GM12878 (cell line): ENCODE measurements around the gene CTNNB1. TPM values are rescaled to one million over a fixed set of nuclear protein-coding genes. Genes with fewer than 3 reads are reported as not detected.

Experiments
- ATAC-seq: fragments of 200-7000 bp; cut with Tn5 transposase; 3 replicates; pipeline ENCODE4 v1.9.1; 2020; ENCODE audit warnings: mild to moderate bottlenecking, moderate library complexity
- BruUV-seq: library from RNA; stranded (reverse); fragments of 400-500 nt; replicated peaks from 2 replicates; lab custom pipeline; 2021; lab: Mats Ljungman, UMichigan
- CTCF ChIA-PET: fragments of 300-600 bp; sonication (Branson Sonifier 250); formaldehyde crosslinking; extraction: SDS; loops from one replicate; lab custom pipeline; 2021; ENCODE audit warnings: inconsistent platforms; lab: Yijun Ruan, JAX
- POLR2A ChIA-PET: fragments of 350-600 bp; formaldehyde crosslinking; extraction: SDS; loops from one replicate; lab custom pipeline; 2021; ENCODE audit warnings: inconsistent platforms; lab: Charles Lee
- RAD21 ChIA-PET: fragments of 300-600 bp; sonication (Branson Sonifier 250); formaldehyde crosslinking; loops from one replicate; lab custom pipeline; 2023; ENCODE audit warnings: antibody characterized with exemption; ENCODE audit not compliant: unreplicated experiment; lab: Charles Lee
- SMC1A ChIA-PET: fragments of 300-600 bp; sonication (Branson Sonifier 250); formaldehyde crosslinking; loops from one replicate; lab custom pipeline; 2023; ENCODE audit not compliant: unreplicated experiment, uncharacterized antibody; lab: Charles Lee
- DNase-seq: peaks from one replicate; pipeline ENCODE4 v3.0.0-alpha.2; 2011; ENCODE audit warnings: low read depth, low spot score
- FAIRE-seq: peaks from 3 replicates; lab custom pipeline; 2011; peaks lifted over from hg19 to GRCh38; lab: Jason Lieb, UNC
- H2AFZ ChIP-seq: 2 replicates; pipeline ENCODE4 v1.6.0; 2011; ENCODE audit warnings: low read depth, low read length, control low read depth; ENCODE audit not compliant: control insufficient read depth
- H3K27ac ChIP-seq: 2 replicates; pipeline ENCODE4 v1.5.1; 2011; ENCODE audit warnings: control low read depth; ENCODE audit not compliant: control insufficient read depth, insufficient read depth
- H3K27me3 ChIP-seq, 2 experiments: replicated peaks in 1 of 2; 2 replicates each; pipeline versions ENCODE4 v1.6.0 to v1.6.1; 2011; ENCODE audit warnings: low read length in 1 of 2; ENCODE audit not compliant: control insufficient read depth in 2 of 2, insufficient read depth in 2 of 2
- H3K36me3 ChIP-seq, 2 experiments: 2 replicates each; pipeline ENCODE4 v1.5.1; 2011; ENCODE audit warnings: low read length in 1 of 2; ENCODE audit not compliant: control insufficient read depth in 2 of 2, insufficient read depth in 2 of 2
- H3K4me1 ChIP-seq: 2 replicates; pipeline ENCODE4 v1.6.1; 2011; ENCODE audit warnings: mild to moderate bottlenecking, low read length, moderate library complexity, mixed read lengths; ENCODE audit not compliant: control insufficient read depth, insufficient read depth
- H3K4me2 ChIP-seq: 2 replicates; pipeline ENCODE4 v1.6.0; 2011; ENCODE audit warnings: control low read depth; ENCODE audit not compliant: control insufficient read depth, insufficient read depth
- H3K4me3 ChIP-seq: fragments of 200-600 bp; sonication (generic); 2 replicates; pipeline ENCODE4 v1.5.1; 2016
- H3K79me2 ChIP-seq: 2 replicates; pipeline ENCODE4 v1.6.0; 2011; ENCODE audit warnings: low read length; ENCODE audit not compliant: control insufficient read depth, insufficient read depth
- H3K9ac ChIP-seq: 2 replicates; pipeline ENCODE4 v1.8.0; 2011; ENCODE audit warnings: low read length, control low read depth, mixed read lengths; ENCODE audit not compliant: control insufficient read depth, insufficient read depth
- H3K9me3 ChIP-seq: replicated peaks from 3 replicates; pipeline ENCODE4 v1.5.1; 2011; ENCODE audit warnings: mild to moderate bottlenecking, low read length; ENCODE audit not compliant: control insufficient read depth, insufficient read depth
- H4K20me1 ChIP-seq: 2 replicates; pipeline ENCODE4 v1.6.0; 2011; ENCODE audit not compliant: control insufficient read depth, insufficient read depth
- HDAC2 ChIP-seq: fragments of 200-600 bp; sonication (generic); IDR thresholded peaks from 2 replicates; pipeline ENCODE4 v1.6.1; 2017
- MYB ChIP-seq: fragments of 150-350 bp; IDR thresholded peaks from 2 replicates; pipeline ENCODE4 v1.6.1; 2014; ENCODE audit warnings: mild to moderate bottlenecking, low read depth, low read length, borderline replicate concordance
- SKIL ChIP-seq: fragments of 450-650 bp; IDR thresholded peaks from 2 replicates; pipeline ENCODE4 v1.6.1; 2017; ENCODE audit warnings: mild to moderate bottlenecking, low read depth, inconsistent platforms; ENCODE audit not compliant: poor library complexity, severe bottlenecking
- USF2 ChIP-seq: IDR thresholded peaks from 2 replicates; pipeline ENCODE4 v1.6.1; 2011; ENCODE audit warnings: low read depth, low read length, improper control_type of control experiment, borderline replicate concordance
- WRNIP1 ChIP-seq: IDR thresholded peaks from 2 replicates; pipeline ENCODE4 v1.6.1; 2011; ENCODE audit warnings: low read depth, low read length, improper control_type of control experiment, borderline replicate concordance
- WGBS: methylation state at CpG from one replicate; pipeline ENCODE4 v1.1.6; 2016; ENCODE audit warnings: low lambda C conversion rate; ENCODE audit not compliant: insufficient replicate concordance, insufficient coverage; ENCODE audit errors: missing lambda C conversion rate; 5-methylcytosine and 5-hydroxymethylcytosine counted together
- in situ Hi-C: fragments of 300-500 bp; cut with MboI; formaldehyde crosslinking; loops from 9 replicates; pipeline ENCODE4 v1.14.3; 2018; ENCODE audit warnings: mixed read lengths
- intact Hi-C: fragments of 100-400 bp; cut with micrococcal nuclease; formaldehyde crosslinking; loops from one replicate; pipeline ENCODE4 v1.14.2; 2022; ENCODE audit not compliant: unreplicated experiment
- polyA plus RNA-seq, 11 experiments: library from polyadenylated mRNA; depleted of rRNA in 4 of 11; unstranded in 6 of 11; stranded (reverse) in 5 of 11; fragments of >200 nt; fragmentation: Nextera tagmentation in 4 of 11; fragmentation: Illumina TruSeq in 1 of 11; extraction: Ambion mirVana in 4 of 11; extraction: Trizol in 1 of 11; gene quantifications; 1 replicate in 1 of 11; 2 replicates in 10 of 11; pipeline versions ENCODE4 v1.2.1 to v1.2.3, GENCODE V29; 2011 to 2016; ENCODE audit warnings: inconsistent platforms in 2 of 11, missing spikeins in 2 of 11, low read depth in 1 of 11
- total RNA-seq, 4 experiments: library from RNA; depleted of rRNA in 3 of 4; stranded (reverse); fragments of >200 nt in 3 of 4; fragmentation: Illumina TruSeq in 1 of 4; extraction: Trizol in 1 of 4; gene quantifications; 2 replicates each; pipeline versions ENCODE4 v1.2.1 to v1.2.3, GENCODE V29; 2013 to 2021
- TF ChIP-seq, protein P1 (sequence below): fragments of 450-650 bp; IDR thresholded peaks from 2 replicates; pipeline ENCODE4 v1.6.1; 2017; ENCODE audit warnings: mild to moderate bottlenecking, moderate library complexity
- TF ChIP-seq, protein P2 (sequence below): fragments of 450-650 bp; IDR thresholded peaks from 2 replicates; pipeline ENCODE4 v1.6.1; 2018; ENCODE audit warnings: borderline replicate concordance, mild to moderate bottlenecking; ENCODE audit not compliant: partially characterized antibody
- TF ChIP-seq, protein P3 (sequence below): fragments of 450-650 bp; IDR thresholded peaks from 2 replicates; pipeline ENCODE4 v1.6.1; 2016; ENCODE audit warnings: mild to moderate bottlenecking, moderate library complexity, borderline replicate concordance

Gene CTNNB1
- total and polyA plus RNA-seq, 10 of the 15 experiments (the other 5 are each of a cell fraction or from before 2014, with no cell fraction given), result 30.4 to 217 (median 138) TPM

- Histone ChIP-seq H3K36me3 (peaks cover 8 to 18% of the 10 kb centered on the region in 2 experiments), H3K79me2 (peaks cover 58% of the 10 kb centered on the region), H3K4me1 (no peaks in the 10 kb centered on the region), H3K9ac (no peak overlapping the region), H3K27ac (no peak overlapping the region), H3K4me3 (no peak overlapping the region), H3K27me3 (no peaks in the 10 kb centered on the region), H3K9me3 (no peaks in the 10 kb centered on the region), H3K4me2 (no peak overlapping the region), H2AFZ (no peak overlapping the region), H4K20me1 (peaks cover 2% of the 10 kb centered on the region)
- in situ Hi-C loops (no loop called here), intact Hi-C loops (no loop called here)
- FAIRE-seq (no peak), DNase-seq (no peak), ATAC-seq (no peak; the same call in 2 of the 3 replicates)
- WGBS, result 39% methylated on average over 2 of the region's 2 CpGs
- no peak for TF ChIP-seq WRNIP1
- TF ChIP-seq, protein P1, sequence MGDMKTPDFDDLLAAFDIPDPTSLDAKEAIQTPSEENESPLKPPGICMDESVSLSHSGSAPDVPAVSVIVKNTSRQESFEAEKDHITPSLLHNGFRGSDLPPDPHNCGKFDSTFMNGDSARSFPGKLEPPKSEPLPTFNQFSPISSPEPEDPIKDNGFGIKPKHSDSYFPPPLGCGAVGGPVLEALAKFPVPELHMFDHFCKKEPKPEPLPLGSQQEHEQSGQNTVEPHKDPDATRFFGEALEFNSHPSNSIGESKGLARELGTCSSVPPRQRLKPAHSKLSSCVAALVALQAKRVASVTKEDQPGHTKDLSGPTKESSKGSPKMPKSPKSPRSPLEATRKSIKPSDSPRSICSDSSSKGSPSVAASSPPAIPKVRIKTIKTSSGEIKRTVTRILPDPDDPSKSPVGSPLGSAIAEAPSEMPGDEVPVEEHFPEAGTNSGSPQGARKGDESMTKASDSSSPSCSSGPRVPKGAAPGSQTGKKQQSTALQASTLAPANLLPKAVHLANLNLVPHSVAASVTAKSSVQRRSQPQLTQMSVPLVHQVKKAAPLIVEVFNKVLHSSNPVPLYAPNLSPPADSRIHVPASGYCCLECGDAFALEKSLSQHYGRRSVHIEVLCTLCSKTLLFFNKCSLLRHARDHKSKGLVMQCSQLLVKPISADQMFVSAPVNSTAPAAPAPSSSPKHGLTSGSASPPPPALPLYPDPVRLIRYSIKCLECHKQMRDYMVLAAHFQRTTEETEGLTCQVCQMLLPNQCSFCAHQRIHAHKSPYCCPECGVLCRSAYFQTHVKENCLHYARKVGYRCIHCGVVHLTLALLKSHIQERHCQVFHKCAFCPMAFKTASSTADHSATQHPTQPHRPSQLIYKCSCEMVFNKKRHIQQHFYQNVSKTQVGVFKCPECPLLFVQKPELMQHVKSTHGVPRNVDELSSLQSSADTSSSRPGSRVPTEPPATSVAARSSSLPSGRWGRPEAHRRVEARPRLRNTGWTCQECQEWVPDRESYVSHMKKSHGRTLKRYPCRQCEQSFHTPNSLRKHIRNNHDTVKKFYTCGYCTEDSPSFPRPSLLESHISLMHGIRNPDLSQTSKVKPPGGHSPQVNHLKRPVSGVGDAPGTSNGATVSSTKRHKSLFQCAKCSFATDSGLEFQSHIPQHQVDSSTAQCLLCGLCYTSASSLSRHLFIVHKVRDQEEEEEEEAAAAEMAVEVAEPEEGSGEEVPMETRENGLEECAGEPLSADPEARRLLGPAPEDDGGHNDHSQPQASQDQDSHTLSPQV, result no peak
- TF ChIP-seq, protein P2, sequence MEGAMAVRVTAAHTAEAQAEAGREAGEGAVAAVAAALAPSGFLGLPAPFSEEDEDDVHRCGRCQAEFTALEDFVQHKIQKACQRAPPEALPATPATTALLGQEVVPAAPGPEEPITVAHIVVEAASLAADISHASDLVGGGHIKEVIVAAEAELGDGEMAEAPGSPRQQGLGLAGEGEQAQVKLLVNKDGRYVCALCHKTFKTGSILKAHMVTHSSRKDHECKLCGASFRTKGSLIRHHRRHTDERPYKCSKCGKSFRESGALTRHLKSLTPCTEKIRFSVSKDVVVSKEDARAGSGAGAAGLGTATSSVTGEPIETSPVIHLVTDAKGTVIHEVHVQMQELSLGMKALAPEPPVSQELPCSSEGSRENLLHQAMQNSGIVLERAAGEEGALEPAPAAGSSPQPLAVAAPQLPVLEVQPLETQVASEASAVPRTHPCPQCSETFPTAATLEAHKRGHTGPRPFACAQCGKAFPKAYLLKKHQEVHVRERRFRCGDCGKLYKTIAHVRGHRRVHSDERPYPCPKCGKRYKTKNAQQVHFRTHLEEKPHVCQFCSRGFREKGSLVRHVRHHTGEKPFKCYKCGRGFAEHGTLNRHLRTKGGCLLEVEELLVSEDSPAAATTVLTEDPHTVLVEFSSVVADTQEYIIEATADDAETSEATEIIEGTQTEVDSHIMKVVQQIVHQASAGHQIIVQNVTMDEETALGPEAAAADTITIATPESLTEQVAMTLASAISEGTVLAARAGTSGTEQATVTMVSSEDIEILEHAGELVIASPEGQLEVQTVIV, result no peak
- TF ChIP-seq, protein P3, sequence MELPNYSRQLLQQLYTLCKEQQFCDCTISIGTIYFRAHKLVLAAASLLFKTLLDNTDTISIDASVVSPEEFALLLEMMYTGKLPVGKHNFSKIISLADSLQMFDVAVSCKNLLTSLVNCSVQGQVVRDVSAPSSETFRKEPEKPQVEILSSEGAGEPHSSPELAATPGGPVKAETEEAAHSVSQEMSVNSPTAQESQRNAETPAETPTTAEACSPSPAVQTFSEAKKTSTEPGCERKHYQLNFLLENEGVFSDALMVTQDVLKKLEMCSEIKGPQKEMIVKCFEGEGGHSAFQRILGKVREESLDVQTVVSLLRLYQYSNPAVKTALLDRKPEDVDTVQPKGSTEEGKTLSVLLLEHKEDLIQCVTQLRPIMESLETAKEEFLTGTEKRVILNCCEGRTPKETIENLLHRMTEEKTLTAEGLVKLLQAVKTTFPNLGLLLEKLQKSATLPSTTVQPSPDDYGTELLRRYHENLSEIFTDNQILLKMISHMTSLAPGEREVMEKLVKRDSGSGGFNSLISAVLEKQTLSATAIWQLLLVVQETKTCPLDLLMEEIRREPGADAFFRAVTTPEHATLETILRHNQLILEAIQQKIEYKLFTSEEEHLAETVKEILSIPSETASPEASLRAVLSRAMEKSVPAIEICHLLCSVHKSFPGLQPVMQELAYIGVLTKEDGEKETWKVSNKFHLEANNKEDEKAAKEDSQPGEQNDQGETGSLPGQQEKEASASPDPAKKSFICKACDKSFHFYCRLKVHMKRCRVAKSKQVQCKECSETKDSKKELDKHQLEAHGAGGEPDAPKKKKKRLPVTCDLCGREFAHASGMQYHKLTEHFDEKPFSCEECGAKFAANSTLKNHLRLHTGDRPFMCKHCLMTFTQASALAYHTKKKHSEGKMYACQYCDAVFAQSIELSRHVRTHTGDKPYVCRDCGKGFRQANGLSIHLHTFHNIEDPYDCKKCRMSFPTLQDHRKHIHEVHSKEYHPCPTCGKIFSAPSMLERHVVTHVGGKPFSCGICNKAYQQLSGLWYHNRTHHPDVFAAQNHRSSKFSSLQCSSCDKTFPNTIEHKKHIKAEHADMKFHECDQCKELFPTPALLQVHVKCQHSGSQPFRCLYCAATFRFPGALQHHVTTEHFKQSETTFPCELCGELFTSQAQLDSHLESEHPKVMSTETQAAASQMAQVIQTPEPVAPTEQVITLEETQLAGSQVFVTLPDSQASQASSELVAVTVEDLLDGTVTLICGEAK, result no peak
- TF ChIP-seq HDAC2, result no peak
- no peak for TF ChIP-seq USF2
- no peak for TF ChIP-seq MYB
- no peak for TF ChIP-seq SKIL
- ChIA-PET SMC1A (interaction anchor here (0.8 to 1.0 kb wide), 3 partner anchors 11 to 30 kb away, joined by 3 read pairs; no protein-coding TSS in a partner anchor), CTCF (no interaction called here), RAD21 (no interaction called here), POLR2A (no interaction called here)
- BruUV-seq, result no TSS peak
Measured at GRCh38 chr3:41222012-41222411, 22.7 kb downstream of the CTNNB1 start.
